ENCODE data around the gene TMEM97. TPM values are rescaled to one million over a fixed set of nuclear protein-coding genes. Genes with fewer than 3 reads are reported as not detected.

Gene TMEM97
- polyA plus RNA-seq, 2 donors = 7.4 to 8.9 TPM

DNA sequence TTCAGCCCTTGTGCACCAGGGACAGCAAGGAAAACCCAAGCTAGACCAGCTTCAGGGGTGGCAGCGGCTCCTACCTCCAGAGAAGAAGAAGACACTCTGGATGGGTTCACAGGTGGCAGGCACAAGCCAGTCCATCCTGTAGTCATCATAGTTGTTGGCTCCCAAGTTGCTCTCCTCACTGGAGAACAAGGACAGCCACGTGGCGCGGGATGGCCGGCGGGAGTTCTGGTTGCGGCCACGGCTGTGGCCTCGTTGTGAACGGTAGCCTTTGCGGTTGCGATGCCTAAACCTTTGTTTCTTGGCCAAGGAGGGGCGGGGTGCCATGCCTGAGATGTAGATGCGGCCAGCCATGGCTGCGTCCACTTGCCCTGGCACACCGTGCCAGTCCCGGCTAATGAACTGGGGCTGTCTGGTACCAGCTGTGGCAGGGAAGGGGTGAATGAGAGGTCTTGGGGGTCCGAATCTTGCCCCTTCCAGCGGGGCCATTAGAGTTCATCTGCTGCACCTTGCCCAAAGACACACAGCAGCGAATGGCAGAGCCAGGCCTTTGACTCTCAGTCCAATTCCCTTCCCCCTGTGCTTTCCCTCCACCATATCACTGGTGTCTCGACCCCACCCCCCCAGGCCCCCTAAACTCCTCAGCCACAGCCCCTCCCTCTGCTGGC, 48.8 kb downstream of the TMEM97 start:
- Histone ChIP-seq H3K27me3 (ENCODE audit: control insufficient read depth in 1 of 2, insufficient read depth in 2 of 2, low read length in 2 of 2) (no peaks in the 10 kb centered on the region), H3K9me3 (ENCODE audit: control insufficient read depth in 2 of 2, insufficient read depth in 1 of 2, low read depth in 1 of 2, low read length in 1 of 2) (no peaks in the 10 kb centered on the region), H3K4me3 (ENCODE audit: low read depth in 1 of 2, low read length in 2 of 2) (no peak overlapping the region), H3K27ac (ENCODE audit: low read depth in 2 of 2, low read length in 1 of 2) (no peak overlapping the region), H3K36me3 (ENCODE audit: control insufficient read depth in 2 of 2, insufficient read depth in 2 of 2, low read length in 1 of 2) (peaks cover 0 to 8% of the 10 kb centered on the region in 2 donors), H3K4me1 (ENCODE audit: control insufficient read depth in 2 of 2, insufficient read depth in 2 of 2, low read length in 1 of 2) (peaks cover 6 to 13% of the 10 kb centered on the region in 2 donors)
- WGBS, 2 donors = 86 to 89% methylated on average over 21 of the region's 21 CpGs

DNA sequence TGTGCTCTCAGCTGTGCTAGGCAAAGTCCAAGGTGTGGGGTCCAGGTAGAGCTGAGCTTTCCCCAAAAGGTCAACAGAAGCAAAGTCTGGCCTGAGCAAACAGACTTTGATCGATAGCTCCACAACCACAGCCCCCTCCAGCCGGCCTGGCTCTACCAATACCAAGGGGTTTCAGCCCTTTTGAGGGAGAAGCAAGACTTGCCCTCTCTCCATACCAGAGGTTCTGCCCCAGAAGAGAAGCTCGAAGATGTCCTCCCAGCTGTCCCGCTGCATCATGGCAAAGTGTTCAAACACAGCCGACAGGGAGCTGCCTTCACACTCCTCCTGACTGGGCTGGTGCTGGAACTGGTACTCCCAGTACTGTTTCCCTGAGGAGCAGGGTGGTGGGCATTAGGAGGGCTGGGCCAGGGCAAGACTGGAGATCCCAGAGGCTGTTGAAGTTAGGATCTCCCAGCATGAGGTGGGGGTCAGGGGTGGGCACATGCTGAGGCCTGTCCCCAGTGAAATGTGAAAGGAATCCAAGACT, 49.4 kb downstream of the TMEM97 start:
- Histone ChIP-seq H3K27me3 (ENCODE audit: control insufficient read depth in 1 of 2, insufficient read depth in 2 of 2, low read length in 2 of 2) (no peaks in the 10 kb centered on the region), H3K4me1 (ENCODE audit: control insufficient read depth in 2 of 2, insufficient read depth in 2 of 2, low read length in 1 of 2) (peaks cover 10 to 14% of the 10 kb centered on the region in 2 donors), H3K36me3 (ENCODE audit: control insufficient read depth in 2 of 2, insufficient read depth in 2 of 2, low read length in 1 of 2) (peaks cover 0 to 7% of the 10 kb centered on the region in 2 donors), H3K4me3 (ENCODE audit: low read depth in 1 of 2, low read length in 2 of 2) (no peak overlapping the region), H3K9me3 (ENCODE audit: control insufficient read depth in 2 of 2, insufficient read depth in 1 of 2, low read depth in 1 of 2, low read length in 1 of 2) (no peaks in the 10 kb centered on the region), H3K27ac (ENCODE audit: low read depth in 2 of 2, low read length in 1 of 2) (no peak overlapping the region)
- 52 to 69% methylated on average over 5 of the region's 5 CpGs for WGBS, 2 donors

DNA sequence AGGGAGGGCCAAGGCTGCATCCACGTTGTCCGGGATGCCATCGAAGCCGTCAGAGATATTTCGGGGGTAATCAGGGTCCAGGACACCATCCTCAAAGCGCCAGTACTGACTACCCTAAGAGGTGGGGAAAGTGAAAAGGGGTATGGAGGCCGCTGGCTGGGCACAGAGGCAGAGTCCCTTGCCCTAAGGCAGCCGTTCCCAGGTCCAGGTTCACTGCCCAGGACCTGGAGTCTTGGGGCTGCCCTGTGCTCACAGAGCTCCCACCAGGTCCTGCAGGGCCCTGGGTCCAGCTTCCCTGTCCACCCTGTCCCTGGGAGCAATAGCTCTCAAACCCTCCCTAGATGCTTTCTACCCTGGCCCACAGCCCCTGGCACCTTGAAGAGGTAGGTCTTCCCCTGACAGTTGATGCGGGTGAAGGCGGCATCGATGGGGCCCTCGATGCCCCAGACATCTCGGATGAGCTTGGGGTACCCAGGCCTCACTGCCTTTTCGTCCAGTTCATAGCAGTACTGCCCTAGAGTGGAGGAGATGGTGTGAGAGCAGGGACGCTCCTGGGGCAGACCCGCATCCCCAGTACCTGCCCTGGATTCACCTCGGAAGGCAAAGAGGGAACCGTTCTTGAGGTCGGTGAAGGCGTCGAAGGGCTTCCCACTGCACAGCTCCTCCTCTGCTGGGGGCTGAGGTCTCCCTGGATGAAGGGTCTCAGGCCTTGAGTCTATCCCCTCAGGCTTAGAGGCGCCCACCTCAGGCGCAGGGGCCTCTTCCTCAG, 50.1 kb downstream of the TMEM97 start:
- Histone ChIP-seq H3K4me3 (ENCODE audit: low read depth in 1 of 2, low read length in 2 of 2) (no peak overlapping the region), H3K36me3 (ENCODE audit: control insufficient read depth in 2 of 2, insufficient read depth in 2 of 2, low read length in 1 of 2) (peaks cover 0 to 2% of the 10 kb centered on the region in 2 donors), H3K9me3 (ENCODE audit: control insufficient read depth in 2 of 2, insufficient read depth in 1 of 2, low read depth in 1 of 2, low read length in 1 of 2) (no peaks in the 10 kb centered on the region), H3K27ac (ENCODE audit: low read depth in 2 of 2, low read length in 1 of 2) (no peak overlapping the region), H3K4me1 (ENCODE audit: control insufficient read depth in 2 of 2, insufficient read depth in 2 of 2, low read length in 1 of 2) (peaks cover 10 to 14% of the 10 kb centered on the region in 2 donors), H3K27me3 (ENCODE audit: control insufficient read depth in 1 of 2, insufficient read depth in 2 of 2, low read length in 2 of 2) (no peaks in the 10 kb centered on the region)
- WGBS, 2 donors = 89% methylated on average over 23 of the region's 23 CpGs

DNA sequence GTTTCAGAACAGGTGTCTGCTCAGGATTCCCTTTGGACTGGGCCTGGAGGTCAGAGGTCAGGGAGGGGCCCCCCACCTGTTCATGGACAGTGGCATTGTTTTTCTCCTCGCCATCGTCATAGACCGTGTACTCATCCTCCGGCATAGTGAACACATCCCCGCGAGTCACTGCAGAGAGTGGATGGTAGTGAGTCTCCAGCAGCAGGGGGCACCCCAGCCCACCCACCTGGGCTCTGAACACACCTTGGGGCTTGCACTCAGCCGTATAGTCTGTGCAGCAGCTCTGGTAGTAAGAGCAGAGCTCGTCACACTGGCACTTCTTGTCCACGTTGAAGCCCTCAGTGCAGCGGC, 50.7 kb downstream of the TMEM97 start:
- Histone ChIP-seq H3K4me3 (ENCODE audit: low read depth in 1 of 2, low read length in 2 of 2) (no peak overlapping the region), H3K36me3 (ENCODE audit: control insufficient read depth in 2 of 2, insufficient read depth in 2 of 2, low read length in 1 of 2) (no peaks in the 10 kb centered on the region), H3K27ac (ENCODE audit: low read depth in 2 of 2, low read length in 1 of 2) (no peak overlapping the region), H3K27me3 (ENCODE audit: control insufficient read depth in 1 of 2, insufficient read depth in 2 of 2, low read length in 2 of 2) (no peaks in the 10 kb centered on the region), H3K9me3 (ENCODE audit: control insufficient read depth in 2 of 2, insufficient read depth in 1 of 2, low read depth in 1 of 2, low read length in 1 of 2) (no peaks in the 10 kb centered on the region), H3K4me1 (ENCODE audit: control insufficient read depth in 2 of 2, insufficient read depth in 2 of 2, low read length in 1 of 2) (peaks cover 10 to 14% of the 10 kb centered on the region in 2 donors)
- WGBS, 2 donors = 58 to 70% methylated on average over 10 of the region's 10 CpGs

DNA sequence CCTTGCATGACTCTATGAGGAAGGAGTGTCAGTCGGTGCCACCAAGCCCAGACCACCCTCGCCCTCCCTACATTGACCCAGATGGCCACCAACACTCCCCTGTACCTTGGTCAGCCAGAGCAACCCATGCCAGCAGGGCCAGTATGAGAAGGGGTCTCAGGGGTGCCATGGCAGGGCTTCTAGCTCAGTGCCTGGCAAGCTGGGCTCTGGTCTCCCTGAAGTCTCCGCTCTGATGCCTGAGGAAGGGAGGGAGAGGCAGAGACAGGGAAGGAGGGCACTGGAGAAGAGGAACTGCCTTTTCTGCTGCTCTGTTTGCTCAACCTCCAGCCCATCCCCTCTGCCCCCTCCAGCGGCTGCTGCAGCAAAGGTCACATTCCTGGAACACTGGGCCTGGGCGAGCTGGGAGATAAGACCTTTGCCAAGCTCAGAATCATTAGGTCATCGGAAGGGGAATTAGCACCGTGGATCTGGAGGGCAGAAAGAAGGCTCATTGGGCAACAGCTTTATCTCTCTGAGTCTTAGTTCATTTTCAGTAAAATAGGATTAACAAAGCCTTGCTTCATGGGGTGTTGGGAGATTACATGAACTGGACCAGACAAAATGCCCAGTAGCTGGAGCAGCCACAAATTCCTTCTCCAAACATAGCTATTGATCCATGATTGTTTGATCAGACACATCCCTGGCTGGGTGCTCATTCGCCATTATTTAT, 51.2 kb downstream of the TMEM97 start, which contains the start of gene VTN:
Gene VTN (minus strand): TSS at position 273 of the 709 bp plus-strand sequence. CDS start 104 bp downstream, at position 169.
- 30 to 34% methylated on average over 8 of the region's 8 CpGs for WGBS, 2 donors
- H3K4me1 ChIP-seq (ENCODE audit: control insufficient read depth in 2 of 2, insufficient read depth in 2 of 2, low read length in 1 of 2) = peaks cover 10 to 14% of the 10 kb centered on the region in 2 donors
- H3K4me3 ChIP-seq (ENCODE audit: low read depth in 1 of 2, low read length in 2 of 2) = no peak within 1 kb of the TSS
- H3K27me3 ChIP-seq (ENCODE audit: control insufficient read depth in 1 of 2, insufficient read depth in 2 of 2, low read length in 2 of 2) = no peaks in the 10 kb centered on the region
- no peaks in the 10 kb centered on the region for H3K36me3 ChIP-seq (ENCODE audit: control insufficient read depth in 2 of 2, insufficient read depth in 2 of 2, low read length in 1 of 2)
- peak within 1 kb of the TSS; percentile 16 to 37 for H3K27ac ChIP-seq (ENCODE audit: low read depth in 2 of 2, low read length in 1 of 2)
- H3K9me3 ChIP-seq (ENCODE audit: control insufficient read depth in 2 of 2, insufficient read depth in 1 of 2, low read depth in 1 of 2, low read length in 1 of 2) = no peaks in the 10 kb centered on the region

DNA sequence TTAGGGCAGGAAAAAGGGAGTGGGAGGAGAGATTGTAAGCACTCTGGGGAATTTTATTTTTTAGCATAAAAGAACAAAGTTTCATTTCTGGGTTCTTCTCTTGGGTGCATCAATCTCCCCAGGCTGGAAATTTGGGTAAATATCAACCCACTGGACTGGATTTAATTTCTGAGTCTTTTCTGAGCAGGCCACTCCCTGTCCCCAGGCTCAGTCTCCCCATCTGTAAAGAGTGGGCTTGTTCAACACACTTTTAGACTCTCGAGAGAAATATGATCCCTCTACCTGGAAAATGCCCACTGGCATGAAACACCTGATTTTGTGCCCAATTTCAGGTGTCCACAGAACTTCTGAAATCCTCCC, 51.7 kb downstream of the TMEM97 start:
- H3K4me1 ChIP-seq (ENCODE audit: control insufficient read depth in 2 of 2, insufficient read depth in 2 of 2, low read length in 1 of 2) = peaks cover 10 to 14% of the 10 kb centered on the region in 2 donors
- H3K27ac ChIP-seq (ENCODE audit: low read depth in 2 of 2, low read length in 1 of 2) = peak overlapping the region; percentile 16 to 37
- H3K36me3 ChIP-seq (ENCODE audit: control insufficient read depth in 2 of 2, insufficient read depth in 2 of 2, low read length in 1 of 2) = no peaks in the 10 kb centered on the region
- no peaks in the 10 kb centered on the region for H3K27me3 ChIP-seq (ENCODE audit: control insufficient read depth in 1 of 2, insufficient read depth in 2 of 2, low read length in 2 of 2)
- WGBS, 2 donors = 50 to 61% methylated on average over 1 of the region's 1 CpG
- no peaks in the 10 kb centered on the region for H3K9me3 ChIP-seq (ENCODE audit: control insufficient read depth in 2 of 2, insufficient read depth in 1 of 2, low read depth in 1 of 2, low read length in 1 of 2)
- no peak overlapping the region for H3K4me3 ChIP-seq (ENCODE audit: low read depth in 1 of 2, low read length in 2 of 2)

DNA sequence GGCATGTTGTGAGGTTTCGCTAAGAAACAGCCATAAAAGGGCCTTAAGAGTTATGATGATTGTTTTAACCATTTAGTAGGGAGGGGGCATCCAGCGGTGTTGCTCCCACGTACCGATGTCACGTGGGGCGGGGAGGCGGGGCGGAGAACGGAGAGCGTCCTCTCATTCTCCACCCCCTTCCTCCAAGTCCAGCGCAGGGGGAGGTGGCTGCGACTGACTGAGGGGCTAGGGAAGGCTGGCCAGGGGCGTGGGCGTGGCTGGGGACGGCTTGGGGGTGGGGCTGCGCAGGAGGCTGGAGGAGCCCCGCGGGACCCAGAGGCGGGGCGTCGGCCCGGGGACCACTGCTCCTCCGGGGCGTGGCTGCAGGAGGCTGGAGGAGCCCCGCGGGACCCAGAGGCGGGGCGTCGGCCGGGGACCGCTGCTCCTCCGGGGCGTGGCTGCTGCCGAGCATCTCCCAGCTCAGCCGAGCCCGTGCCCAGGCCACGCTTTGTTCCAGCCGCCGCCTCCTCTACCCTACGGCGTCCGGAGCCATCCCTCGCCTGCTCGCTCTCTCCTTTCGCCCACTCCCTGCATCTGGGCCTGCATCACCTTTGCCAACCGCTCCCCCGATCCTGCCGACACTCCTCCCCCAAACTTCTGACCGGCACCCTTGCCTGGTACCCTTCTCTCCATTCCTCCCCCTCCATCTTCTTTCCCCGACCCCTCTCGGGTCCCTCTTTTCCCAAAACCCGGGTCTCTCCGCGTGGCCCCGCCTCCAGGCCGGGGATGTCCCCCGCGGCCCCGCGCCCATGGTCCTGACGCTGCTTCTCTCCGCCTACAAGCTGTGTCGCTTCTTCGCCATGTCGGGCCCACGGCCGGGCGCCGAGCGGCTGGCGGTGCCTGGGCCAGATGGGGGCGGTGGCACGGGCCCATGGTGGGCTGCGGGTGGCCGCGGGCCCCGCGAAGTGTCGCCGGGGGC, 52.5 kb downstream of the TMEM97 start, which contains the start of gene SARM1:
Gene SARM1 (plus strand): TSS at position 450 of the 958 bp plus-strand sequence. CDS start 339 bp downstream, at position 789.
- Histone ChIP-seq H3K27me3 (ENCODE audit: control insufficient read depth in 1 of 2, insufficient read depth in 2 of 2, low read length in 2 of 2) (no peaks in the 10 kb centered on the region), H3K36me3 (ENCODE audit: control insufficient read depth in 2 of 2, insufficient read depth in 2 of 2, low read length in 1 of 2) (no peaks in the 10 kb centered on the region), H3K4me3 (ENCODE audit: low read depth in 1 of 2, low read length in 2 of 2) (peak within 1 kb of the TSS; percentile 27 to 51), H3K4me1 (ENCODE audit: control insufficient read depth in 2 of 2, insufficient read depth in 2 of 2, low read length in 1 of 2) (peaks cover 10 to 14% of the 10 kb centered on the region in 2 donors), H3K27ac (ENCODE audit: low read depth in 2 of 2, low read length in 1 of 2) (peak within 1 kb of the TSS; percentile 55 to 57), H3K9me3 (ENCODE audit: control insufficient read depth in 2 of 2, insufficient read depth in 1 of 2, low read depth in 1 of 2, low read length in 1 of 2) (no peaks in the 10 kb centered on the region)
- 1% methylated on average over 72 to 80 of the region's 80 CpGs for WGBS, 2 donors

DNA sequence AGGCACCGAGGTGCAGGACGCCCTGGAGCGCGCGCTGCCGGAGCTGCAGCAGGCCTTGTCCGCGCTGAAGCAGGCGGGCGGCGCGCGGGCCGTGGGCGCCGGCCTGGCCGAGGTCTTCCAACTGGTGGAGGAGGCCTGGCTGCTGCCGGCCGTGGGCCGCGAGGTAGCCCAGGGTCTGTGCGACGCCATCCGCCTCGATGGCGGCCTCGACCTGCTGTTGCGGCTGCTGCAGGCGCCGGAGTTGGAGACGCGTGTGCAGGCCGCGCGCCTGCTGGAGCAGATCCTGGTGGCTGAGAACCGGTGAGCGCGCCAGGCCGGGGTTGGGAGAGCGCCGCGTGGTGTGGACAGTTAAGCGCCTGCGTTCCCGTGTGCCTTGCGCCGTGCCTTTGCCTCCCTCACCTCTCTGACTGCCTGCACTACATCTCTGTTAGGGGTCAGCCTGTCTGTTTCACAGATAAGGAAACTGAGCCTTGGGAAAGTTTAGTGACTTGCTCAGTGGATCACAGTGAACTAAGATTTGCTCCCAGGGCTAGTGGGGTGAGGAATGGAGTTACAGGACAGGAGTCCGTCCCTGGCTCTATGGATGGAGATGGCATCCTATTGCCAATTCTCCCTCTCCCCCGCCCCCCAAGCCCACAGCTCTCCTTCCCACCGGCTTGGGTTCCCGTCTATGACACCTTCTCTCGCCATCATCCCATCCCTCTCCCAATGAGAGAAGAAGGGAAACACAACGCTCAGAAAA, 53.4 kb downstream of the TMEM97 start:
- peak overlapping the region; percentile 27 to 51 for H3K4me3 ChIP-seq (ENCODE audit: low read depth in 1 of 2, low read length in 2 of 2)
- H3K4me1 ChIP-seq (ENCODE audit: control insufficient read depth in 2 of 2, insufficient read depth in 2 of 2, low read length in 1 of 2) = peaks cover 10 to 14% of the 10 kb centered on the region in 2 donors
- no peaks in the 10 kb centered on the region for H3K36me3 ChIP-seq (ENCODE audit: control insufficient read depth in 2 of 2, insufficient read depth in 2 of 2, low read length in 1 of 2)
- WGBS, 2 donors = 8 to 10% methylated on average over 51 to 53 of the region's 53 CpGs
- H3K27ac ChIP-seq (ENCODE audit: low read depth in 2 of 2, low read length in 1 of 2) = peak overlapping the region in 1 of 2 donors; percentile 55
- no peaks in the 10 kb centered on the region for H3K27me3 ChIP-seq (ENCODE audit: control insufficient read depth in 1 of 2, insufficient read depth in 2 of 2, low read length in 2 of 2)
- no peaks in the 10 kb centered on the region for H3K9me3 ChIP-seq (ENCODE audit: control insufficient read depth in 2 of 2, insufficient read depth in 1 of 2, low read depth in 1 of 2, low read length in 1 of 2)

All from esophagus (tissue), 2 donors.